ENCODE measurements around the gene LRRC45.
"Not testable (repeated sequence)": the region's sequence is repeated elsewhere in the genome, so short reads cannot be mapped to it uniquely, and the experiment has no call there.

The LRRC45 gene

GRCh38 chr17:82022981-82023446, at the start of gene LRRC45:
Gene LRRC45, plus strand, starts transcription at chr17:82023305. Its CDS starts 339 bp downstream, at chr17:82023644.
- peak; percentile 91 for DNase-seq

- no peak for DNase-seq
These were observed 49.7 kb upstream of the LRRC45 start for GRCh38 chr17:81973432-81973831.

GRCh38 chr17:81976332-81977210, 46.5 kb upstream of the LRRC45 start:
- DNase-seq, result peak; percentile 40

- peak; percentile 30 for DNase-seq
These were observed 45.8 kb upstream of the LRRC45 start, which contains the start of gene ASPSCR1 for GRCh38 chr17:81977211-81977808. Gene ASPSCR1, plus strand, starts transcription at chr17:81977629. Its CDS starts 18 bp downstream, at chr17:81977647.

GRCh38 chr17:81978524-81979298, 44.4 kb upstream of the LRRC45 start:
- DNase-seq, result no peak

GRCh38 chr17:81980122-81980521, 43.0 kb upstream of the LRRC45 start:
- DNase-seq, result no peak

- DNase-seq, result peak; percentile 24
These were observed 42.3 kb upstream of the LRRC45 start for GRCh38 chr17:81980707-81981343.

- DNase-seq, result not testable (repeated sequence)
These were observed 41.6 kb upstream of the LRRC45 start for GRCh38 chr17:81981511-81981910.

- no peak for DNase-seq
These were observed 40.0 kb upstream of the LRRC45 start for GRCh38 chr17:81983011-81983638.

- DNase-seq, result no peak
These were observed 39.3 kb upstream of the LRRC45 start for GRCh38 chr17:81983639-81984373.

- DNase-seq, result no peak
These were observed 38.2 kb upstream of the LRRC45 start for GRCh38 chr17:81984773-81985410.

- DNase-seq, result no peak
These were observed 36.5 kb upstream of the LRRC45 start for GRCh38 chr17:81986606-81987005.

GRCh38 chr17:81987161-81987770, 35.8 kb upstream of the LRRC45 start:
- DNase-seq, result no peak

- no peak for DNase-seq
These were observed 32.0 kb upstream of the LRRC45 start for GRCh38 chr17:81990836-81991683.

- DNase-seq, result peak; percentile 52
These were observed 31.3 kb upstream of the LRRC45 start for GRCh38 chr17:81991684-81992305.

GRCh38 chr17:81992306-81993102, 30.6 kb upstream of the LRRC45 start:
- DNase-seq, result no peak

GRCh38 chr17:81993729-81994592, 29.1 kb upstream of the LRRC45 start:
- DNase-seq, result no peak
